GM10847 (cell line): ENCODE results near the gene E2F4.

Source experiments
- POLR2A ChIP-seq: IDR thresholded peaks from 2 replicates; pipeline ENCODE4 v1.6.1; 2011; ENCODE audit not compliant: insufficient read length; ENCODE audit errors: extremely low read depth

The E2F4 gene

GRCh38 chr16:67238806-67239470 is 47.0 kb downstream of the E2F4 start:
- TF ChIP-seq POLR2A = no peak

- TF ChIP-seq POLR2A = no peak
Observed at GRCh38 chr16:67240506-67240905, 48.6 kb downstream of the E2F4 start.

DNA sequence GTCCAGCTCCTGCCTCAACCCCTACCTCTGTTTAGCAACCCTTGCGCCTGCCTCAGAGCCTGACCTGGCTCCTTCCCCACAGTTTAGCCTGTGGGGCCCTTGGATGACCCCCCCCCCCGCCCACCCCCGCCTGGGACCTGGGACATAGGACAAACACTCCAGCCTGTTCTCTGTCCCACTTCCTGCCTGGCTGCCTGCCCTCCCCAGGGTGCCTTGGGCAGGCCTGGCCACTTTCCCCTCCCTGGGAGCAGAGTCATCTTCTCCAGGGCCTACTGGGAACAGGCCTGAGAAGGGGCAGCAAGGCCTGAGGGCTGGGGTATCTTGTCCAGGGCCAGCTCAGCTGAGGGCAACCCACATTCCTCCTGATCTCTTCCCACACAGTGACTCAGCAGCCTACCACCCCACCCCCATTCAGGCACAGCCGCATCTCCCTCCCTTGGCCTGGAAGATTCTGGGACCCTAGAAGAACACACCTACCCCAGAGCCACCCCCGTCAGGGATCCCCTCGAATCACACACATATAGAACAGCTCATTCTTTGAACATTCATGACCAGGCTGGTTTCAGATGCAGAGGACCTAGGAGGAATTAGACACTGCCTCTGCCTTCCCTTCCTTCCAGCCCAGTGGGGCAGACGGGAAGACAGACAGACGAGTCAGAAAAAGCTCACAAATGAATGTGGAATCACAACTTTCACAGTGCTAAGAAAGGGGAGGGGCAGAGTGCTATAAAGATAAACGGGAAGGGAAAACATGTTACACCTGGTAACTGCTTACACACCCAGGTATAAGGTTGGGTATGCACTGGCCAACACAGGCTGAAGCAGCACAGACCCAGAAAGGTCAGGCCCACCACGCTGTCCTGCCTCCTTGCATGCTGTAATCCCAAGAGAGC is 49.3 kb downstream of the E2F4 start:
- no peak for TF ChIP-seq POLR2A

GRCh38 chr16:67242138-67242730 is 50.3 kb downstream of the E2F4 start:
- no peak for TF ChIP-seq POLR2A

DNA sequence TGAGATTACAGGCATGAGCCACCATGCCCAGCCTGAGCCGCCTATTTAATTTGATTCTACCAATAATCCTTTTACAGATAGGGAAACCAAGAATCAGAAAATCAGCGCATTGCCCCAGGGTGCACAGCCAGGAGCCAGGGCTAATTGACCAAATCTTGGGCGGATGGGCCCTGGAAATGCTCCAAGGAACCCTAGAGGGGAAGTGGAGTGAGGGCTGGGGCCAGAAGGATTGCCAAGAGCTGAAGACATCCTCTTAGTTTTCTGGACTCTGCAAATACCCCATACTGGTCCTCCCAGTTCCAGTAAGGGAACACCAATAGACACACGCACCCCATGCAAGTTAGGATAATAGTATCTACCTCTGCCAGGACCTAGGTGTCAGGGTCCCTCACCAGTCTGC is 51.5 kb downstream of the E2F4 start:
- no peak for TF ChIP-seq POLR2A

DNA sequence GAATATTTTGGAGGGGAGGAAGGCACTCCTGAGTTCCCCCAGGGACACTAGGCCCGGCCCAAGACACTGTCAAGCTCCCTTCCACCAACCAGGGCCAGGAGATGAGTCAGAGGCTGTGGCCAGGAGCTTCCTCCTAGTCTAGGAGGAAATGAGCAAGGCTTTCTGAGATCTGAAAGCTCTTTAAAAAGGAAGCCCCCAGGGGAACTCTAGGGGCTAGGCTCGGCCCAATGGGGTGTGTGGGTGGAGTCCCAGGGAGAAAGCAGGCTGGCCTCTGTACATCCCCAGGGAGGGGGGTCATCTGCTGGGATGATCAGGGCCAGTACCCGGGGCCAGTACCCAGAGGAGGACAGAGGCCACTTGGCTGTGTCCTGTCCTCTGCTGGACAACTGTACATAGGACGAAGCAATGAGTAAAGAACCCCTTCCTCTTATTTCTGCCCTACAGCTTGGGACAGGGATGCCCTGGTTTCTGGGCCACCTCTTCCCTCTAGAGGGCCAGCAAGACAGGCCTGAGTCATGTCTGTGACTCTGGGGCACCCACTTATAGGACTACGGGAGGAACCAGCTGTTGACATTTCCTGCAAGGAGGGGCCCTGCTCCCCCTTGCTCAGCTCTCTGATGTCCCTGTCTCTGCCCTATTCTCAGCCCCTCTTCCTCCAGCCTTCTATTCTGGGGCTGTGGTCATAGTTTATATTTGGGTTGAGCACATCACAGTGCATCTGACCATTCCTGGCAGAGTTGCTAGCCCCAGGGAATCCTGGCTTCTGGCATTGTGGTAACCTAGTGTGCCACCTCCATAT is 52.6 kb downstream of the E2F4 start:
- peak; percentile 46 for TF ChIP-seq POLR2A

- TF ChIP-seq POLR2A = no peak
Observed at GRCh38 chr16:67245186-67245585, 53.2 kb downstream of the E2F4 start.

DNA sequence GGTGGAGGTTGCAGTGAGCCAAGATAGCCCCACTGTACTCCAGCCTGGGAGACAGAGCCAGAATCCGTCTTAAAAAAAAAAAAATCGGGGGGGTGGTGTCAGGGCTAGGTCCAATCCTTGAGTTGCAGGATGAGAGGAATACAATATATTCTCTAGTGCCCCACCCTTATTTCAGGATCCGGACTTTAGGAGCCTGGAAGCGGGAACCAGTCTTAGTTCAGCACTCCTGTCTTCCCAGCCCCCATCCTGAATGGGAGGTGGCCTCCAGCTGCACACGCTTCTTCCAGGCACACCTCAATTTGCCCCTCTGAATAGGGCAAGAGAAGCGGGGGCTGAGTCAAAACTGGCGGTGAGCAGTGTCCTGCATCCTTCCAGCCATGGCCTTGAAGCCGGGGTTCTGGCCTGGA is 53.7 kb downstream of the E2F4 start:
- no peak for TF ChIP-seq POLR2A

DNA sequence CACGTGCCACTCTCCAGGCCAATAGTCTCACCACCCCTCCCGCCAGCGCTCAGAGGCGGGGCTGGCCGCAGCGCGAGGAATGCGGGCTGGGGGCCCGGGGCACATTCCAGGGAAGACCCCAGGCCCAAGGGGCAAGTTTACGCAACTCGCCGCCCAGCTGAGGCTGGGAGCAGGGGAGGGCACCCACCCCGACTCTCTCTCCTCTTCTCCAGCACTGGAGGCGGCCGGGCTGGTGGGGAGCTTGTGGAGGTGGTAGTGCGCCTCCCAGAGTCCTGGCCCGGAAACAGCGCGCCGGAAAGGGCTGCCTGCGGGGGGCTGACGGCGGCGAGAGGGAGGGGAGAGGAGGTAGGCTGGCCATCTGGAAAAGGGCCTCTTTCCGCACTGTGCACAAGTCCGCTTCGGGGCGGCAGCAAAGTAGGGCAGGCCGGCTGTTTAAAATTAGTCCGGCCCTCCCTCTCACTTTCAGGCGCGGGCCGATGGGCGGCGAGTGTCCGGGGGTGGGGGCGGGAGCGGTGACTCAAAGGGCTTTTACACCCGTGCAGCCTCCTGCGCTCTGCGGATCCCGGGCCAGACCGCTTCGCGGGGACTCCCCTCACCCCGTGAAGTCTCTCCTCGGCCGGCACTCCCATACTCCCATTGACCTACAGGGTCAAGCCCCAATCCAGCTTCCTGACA is 54.3 kb downstream of the E2F4 start:
- TF ChIP-seq POLR2A = peak; percentile 34

DNA sequence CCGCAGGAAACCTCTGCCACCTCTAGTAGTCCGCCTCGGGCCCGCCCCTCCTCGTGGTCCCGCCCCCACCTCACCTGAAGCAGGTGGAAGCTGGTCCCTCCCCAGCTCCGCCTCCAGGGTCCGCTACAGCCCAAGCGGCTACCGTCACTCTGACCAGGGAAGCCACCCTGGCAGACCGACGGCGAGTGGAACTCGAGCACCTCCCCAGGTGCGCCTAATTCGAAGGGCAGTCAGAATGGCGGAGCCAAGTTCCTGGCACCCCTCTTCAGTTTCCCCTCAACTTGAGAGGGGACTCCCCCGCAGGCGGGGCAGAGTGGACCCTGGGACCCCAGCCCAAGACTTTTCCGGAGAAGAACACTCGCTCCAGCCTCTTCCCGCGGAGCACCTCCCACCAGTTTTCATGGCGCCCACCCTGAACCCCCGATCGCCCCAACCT is 54.8 kb downstream of the E2F4 start:
- TF ChIP-seq POLR2A = no peak

- peak; percentile 82 for TF ChIP-seq POLR2A
Observed at GRCh38 chr16:67247192-67248072, 55.5 kb downstream of the E2F4 start, which contains the start of gene FHOD1. FHOD1 (minus strand) TSS chr16:67247481; CDS start chr16:67247410, 71 bp downstream.

GRCh38 chr16:67248073-67248400 is 56.1 kb downstream of the E2F4 start:
- no peak for TF ChIP-seq POLR2A
